ENCODE results near the gene MAP3K15.

Gene MAP3K15

GRCh38 chrX:19392078-19392477, 123.2 kb downstream of the MAP3K15 start:
- no peak for DNase-seq

DNA sequence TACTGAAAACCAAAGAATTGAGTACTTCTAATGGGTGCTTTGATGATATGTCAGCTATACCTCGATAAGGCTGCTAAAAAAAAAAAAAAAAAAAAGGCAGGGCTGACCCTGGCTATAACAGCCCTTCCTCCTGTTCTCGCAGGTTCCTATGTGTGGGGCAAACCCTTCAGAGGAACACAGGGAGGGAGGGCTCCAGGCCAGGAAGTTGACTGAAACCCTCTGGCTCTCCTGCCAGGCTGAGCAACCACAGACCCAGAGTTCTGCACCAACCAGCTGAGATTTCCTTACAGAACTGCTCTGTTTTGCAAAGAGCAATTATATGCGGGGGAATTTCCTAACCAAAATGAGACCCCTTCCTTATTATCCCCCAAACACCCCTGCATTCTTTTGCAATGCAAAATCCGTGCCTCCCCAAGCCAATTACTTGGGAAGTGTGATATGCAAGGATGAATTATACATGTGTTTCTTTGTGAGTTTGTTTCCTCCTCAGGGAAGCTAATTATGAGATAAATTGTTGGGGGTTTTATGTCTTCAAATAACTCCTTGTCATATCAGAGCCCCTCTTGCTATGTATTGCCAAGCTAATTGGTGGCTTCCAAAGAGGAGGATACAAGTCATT, 126.0 kb downstream of the MAP3K15 start:
- no peak for DNase-seq

DNA sequence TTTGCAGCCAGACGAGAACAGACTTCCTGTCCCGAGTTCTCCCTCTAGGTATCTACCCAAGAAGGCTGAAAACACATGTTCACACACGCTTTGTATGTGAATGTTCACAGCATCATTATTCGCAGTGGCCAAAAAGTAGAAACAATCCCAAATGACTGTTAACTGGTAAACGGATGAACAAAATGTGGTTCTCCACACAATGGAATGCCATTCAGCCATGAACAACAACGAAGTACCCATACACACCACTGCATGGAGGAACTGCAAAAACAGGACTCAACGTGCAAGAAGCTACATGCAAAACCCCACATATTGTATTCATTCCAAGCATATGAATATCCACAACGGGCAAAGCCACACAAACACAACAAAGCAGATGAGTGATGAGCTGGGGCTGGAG, 126.6 kb downstream of the MAP3K15 start:
- no peak for DNase-seq

DNA sequence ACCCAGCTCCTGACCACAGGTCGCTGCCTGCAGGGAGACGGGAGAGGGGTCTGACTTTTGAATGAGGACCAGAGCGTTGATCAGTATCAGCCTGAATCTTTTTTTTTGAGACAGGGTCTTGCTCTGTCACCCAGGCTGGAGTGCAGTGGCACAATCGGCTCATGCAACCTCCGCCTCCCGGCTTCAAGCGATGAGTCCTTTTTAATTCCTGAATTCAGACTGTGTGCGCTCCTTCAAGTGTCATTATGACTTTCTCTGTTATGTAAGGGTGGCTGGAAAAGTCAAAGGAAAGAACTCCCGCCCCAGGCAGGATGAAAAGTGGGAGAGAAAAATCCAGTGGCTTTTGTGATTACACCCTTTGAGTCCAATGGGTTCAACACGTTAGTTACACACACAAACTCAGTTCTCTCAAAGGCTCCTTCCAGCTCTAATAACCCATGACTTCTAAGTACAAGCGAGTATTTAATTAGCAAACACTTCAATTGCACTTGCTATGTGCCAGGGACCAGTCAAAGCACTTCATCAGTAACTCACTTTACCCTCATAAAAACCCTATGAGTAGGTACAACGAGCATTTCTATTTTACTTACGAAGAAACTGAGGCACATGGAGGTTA, 127.1 kb downstream of the MAP3K15 start:
- DNase-seq, result no peak

DNA sequence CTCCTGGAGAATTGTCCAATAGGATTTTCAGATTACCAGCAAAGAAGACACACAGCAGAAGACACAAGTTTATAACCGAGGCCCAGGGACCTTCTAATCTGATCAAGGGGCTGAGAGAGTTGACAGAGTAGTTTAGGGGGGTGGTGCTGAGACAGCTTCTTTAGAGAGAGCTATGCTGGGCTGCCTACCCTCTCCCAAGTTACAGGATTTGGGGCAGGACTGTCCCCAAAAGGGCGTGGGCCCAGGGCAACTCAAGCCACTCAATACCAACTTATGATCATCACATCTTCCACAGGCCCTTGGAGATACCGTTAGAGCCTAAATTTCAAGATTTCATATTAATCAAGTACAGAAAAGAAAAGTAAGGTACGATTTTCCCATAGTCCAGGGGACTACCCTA, 128.6 kb downstream of the MAP3K15 start:
- no peak for DNase-seq

GRCh38 chrX:19382555-19383145, 132.7 kb downstream of the MAP3K15 start:
- DNase-seq, result peak; percentile 68 to 70

GRCh38 chrX:19381326-19381725, 134.0 kb downstream of the MAP3K15 start:
- DNase-seq, result no peak

GRCh38 chrX:19377799-19378198, 137.5 kb downstream of the MAP3K15 start:
- no peak for DNase-seq

GRCh38 chrX:19375546-19375945, 139.8 kb downstream of the MAP3K15 start:
- DNase-seq, result no peak

GRCh38 chrX:19373351-19373891, 141.9 kb downstream of the MAP3K15 start:
- DNase-seq, result no peak

DNA sequence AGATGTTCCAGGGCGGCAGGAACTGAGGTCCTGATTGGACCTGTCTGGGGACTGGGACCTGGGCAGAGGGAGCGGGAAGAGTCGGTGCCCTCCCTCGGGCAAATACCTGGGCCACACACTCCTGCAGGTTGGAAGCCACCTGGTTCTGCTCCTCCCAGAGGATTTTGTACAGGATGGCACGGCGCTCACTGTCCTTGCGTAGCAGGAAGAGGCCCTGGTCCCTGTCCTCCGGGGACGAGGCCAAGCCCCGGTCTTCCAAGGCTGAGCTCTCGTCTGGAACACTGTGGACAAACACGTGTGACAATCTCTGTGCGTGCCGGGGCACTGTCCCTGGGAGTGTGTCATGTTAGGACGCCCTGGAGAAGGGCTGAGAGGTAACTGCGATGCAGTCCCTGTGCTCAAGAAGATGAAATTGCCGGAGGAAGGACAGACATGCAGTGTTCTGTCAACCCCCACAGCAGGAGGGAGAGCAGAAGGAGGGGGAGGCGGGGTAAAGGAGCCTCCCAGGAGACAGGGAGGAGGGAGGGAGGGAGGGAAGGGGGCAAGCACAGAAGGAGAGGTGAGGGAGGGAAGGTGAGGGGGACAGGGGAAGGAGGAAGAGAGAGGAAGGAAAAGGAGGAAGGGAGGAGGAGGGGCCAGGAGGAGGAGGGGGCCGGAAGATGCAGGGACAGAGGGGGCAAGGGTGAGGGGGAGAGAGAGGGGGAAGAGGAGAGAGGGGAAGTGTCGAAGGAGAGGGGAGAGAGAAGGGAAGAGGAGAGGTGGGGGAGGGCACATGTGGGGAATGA, 142.6 kb downstream of the MAP3K15 start:
- DNase-seq, result no peak

DNA sequence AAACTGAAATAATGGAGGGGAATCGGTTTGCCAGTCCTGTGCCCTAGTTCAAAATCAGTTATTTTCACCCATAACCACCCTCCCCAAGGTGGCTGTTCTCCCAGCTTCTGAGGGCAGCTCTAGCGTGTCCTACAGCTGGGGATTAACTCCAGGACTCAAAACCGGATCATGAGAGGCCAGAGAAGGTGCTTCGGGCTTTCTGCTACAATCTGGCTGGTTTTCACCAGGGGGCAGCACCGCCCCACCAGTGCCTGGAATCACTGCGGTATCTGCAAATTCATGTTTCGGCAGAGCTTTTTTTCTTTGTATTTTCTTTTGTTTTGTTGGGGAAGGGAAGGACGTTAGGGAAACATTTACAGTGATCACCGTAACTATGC, 143.2 kb downstream of the MAP3K15 start:
- peak; percentile 35 to 70 for DNase-seq

DNA sequence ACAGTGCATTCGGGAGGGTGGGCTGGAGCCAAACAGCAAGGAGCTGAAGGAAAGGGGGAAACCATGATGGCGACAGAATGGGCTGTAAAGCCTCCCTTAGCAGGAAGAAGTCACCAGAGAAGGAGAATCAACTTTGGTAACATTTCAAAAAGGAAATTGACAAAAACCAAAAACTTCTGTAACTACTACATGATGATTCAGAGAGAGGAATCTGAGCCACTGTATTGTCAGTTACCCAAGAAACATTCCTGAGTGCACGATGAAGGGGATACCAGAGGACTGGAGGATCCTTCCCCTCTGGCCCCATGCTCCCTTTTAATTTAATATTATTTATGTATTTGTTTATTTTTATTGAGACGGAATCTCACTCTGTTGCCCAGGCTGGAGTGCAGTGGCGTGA, 145.2 kb downstream of the MAP3K15 start:
- DNase-seq, result peak; percentile 27 to 28

GRCh38 chrX:19368576-19368975, 146.7 kb downstream of the MAP3K15 start:
- no peak for DNase-seq

DNA sequence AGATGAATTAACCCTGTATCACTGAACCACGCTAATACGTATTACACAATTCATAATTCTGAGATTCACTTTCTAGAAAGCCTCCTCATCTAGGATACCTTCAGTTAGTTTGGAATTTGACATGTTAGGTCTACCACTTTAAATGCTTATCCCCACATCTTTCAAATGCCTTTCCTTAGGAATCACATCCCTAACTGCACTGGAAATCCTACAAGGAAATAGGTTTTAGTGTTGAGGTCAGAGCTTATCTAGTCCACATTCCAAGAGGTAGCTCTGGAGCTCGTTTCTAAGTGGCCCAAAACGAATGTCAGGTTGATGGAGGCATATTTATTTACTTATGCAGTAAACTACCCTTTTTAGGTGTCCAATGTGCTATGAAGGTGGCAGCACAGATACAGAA, 153.6 kb downstream of the MAP3K15 start:
- no peak for DNase-seq

DNA sequence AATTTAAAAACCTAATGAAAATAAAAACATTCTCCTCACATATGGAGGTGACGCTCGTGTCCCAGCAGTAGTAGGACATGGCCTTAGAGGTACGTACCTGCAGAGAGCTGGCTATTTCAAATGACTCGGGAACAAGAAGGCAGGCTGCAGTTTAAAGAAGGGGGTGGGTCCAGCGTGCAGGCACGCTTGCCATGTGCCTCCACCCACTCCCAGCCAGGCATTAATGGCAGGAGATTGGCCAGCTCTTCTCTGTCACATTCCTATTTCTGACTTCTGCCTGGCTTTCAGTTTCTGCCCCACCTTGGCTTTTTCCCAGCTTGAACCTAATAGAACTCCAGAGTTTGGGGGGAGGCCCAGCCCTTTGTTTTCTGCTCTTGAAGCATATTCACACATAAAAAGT, 154.4 kb downstream of the MAP3K15 start:
- no peak for DNase-seq

GRCh38 chrX:19358521-19358920, 156.8 kb downstream of the MAP3K15 start:
- peak; percentile 38 to 62 for DNase-seq

GRCh38 chrX:19354625-19355024, 160.7 kb downstream of the MAP3K15 start:
- DNase-seq, result no peak

GRCh38 chrX:19350941-19351384, 164.3 kb downstream of the MAP3K15 start:
- DNase-seq, result peak; percentile 66 to 89

GRCh38 chrX:19349264-19349663, 166.0 kb downstream of the MAP3K15 start:
- no peak for DNase-seq

DNA sequence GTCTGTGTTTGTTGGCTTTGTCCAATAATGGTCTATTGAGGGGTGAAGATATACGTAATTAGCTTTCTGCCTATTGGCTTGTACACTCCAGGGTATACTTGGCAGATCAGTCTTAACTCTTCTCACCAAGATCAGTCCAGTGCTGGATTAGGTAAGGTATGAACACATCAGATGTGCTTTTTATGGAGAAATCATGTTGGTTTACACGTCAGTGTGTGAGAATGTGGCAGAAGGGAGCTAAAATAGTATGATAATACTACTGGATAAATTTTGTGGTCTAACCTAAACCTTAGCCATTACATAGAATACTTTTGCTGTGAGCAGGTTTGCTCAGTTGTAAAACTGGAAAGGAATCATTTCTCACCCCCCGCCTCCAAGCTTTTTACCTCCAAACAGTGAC, 167.4 kb downstream of the MAP3K15 start:
- no peak for DNase-seq

- no peak for DNase-seq
Measured at GRCh38 chrX:19344661-19345060, 170.6 kb downstream of the MAP3K15 start.

All from inflammatory macrophage treated with lipopolysaccharide for 1 hour (primary cell).